Bronchial epithelial cell (primary cell): Measurements from ENCODE around the gene MLLT10. TPM values are rescaled to one million over a fixed set of nuclear protein-coding genes. Genes with fewer than 3 reads are reported as not detected.

Experiments used
- DNase-seq: peaks from one replicate; pipeline ENCODE4 v3.0.0-alpha.2; 2010; ENCODE audit warnings: low read depth
- FAIRE-seq: peaks from 2 replicates; lab custom pipeline; 2011; peaks lifted over from hg19 to GRCh38; lab: Jason Lieb, UNC
- H3K27me3 ChIP-seq: 2 replicates; pipeline ENCODE4 v1.5.1; 2011; ENCODE audit warnings: low read length; ENCODE audit not compliant: control insufficient read depth, insufficient read depth
- H3K36me3 ChIP-seq: 2 replicates; pipeline ENCODE4 v1.5.1; 2011; ENCODE audit warnings: low read length; ENCODE audit not compliant: control insufficient read depth, insufficient read depth
- H3K4me3 ChIP-seq: 2 replicates; pipeline ENCODE4 v1.5.1; 2011; ENCODE audit warnings: mild to moderate bottlenecking, low read depth, low read length, control low read depth
- CTCF ChIP-seq: IDR thresholded peaks from 2 replicates; pipeline ENCODE4 v1.5.1; 2011; ENCODE audit warnings: mild to moderate bottlenecking, moderate library complexity, low read length, control low read depth, inconsistent platforms; ENCODE audit not compliant: insufficient read depth, severe bottlenecking
- total RNA-seq: library from RNA; depleted of rRNA; stranded (reverse); fragments of >200 nt; gene quantifications from 2 replicates; pipeline ENCODE4 v1.2.1, GENCODE V29; 2014

The MLLT10 gene
- total RNA-seq, 1 donor from 2014 or later: 40.8 TPM

GRCh38 chr10:21526860-21527597, 7.0 kb upstream of the MLLT10 start:
- no peak for TF ChIP-seq CTCF
- peak overlapping the region; percentile 68 for H3K4me3 ChIP-seq
- peak; percentile 37 for DNase-seq
- no peak for FAIRE-seq
- no peaks in the 10 kb centered on the region for H3K27me3 ChIP-seq
- no peaks in the 10 kb centered on the region for H3K36me3 ChIP-seq

GRCh38 chr10:21527598-21528235, 6.3 kb upstream of the MLLT10 start:
- Histone ChIP-seq H3K36me3 (no peaks in the 10 kb centered on the region), H3K4me3 (peak overlapping the region; percentile 68), H3K27me3 (no peaks in the 10 kb centered on the region)
- no peak for TF ChIP-seq CTCF
- FAIRE-seq (no peak), DNase-seq (peak; percentile 51)

- Histone ChIP-seq H3K36me3 (no peaks in the 10 kb centered on the region), H3K4me3 (no peak overlapping the region), H3K27me3 (no peaks in the 10 kb centered on the region)
- no peak for DNase-seq
- no peak for TF ChIP-seq CTCF
- no peak for FAIRE-seq
Observed at GRCh38 chr10:21528236-21529031, 5.6 kb upstream of the MLLT10 start.

GRCh38 chr10:21529032-21529910, 4.8 kb upstream of the MLLT10 start:
- Histone ChIP-seq H3K36me3 (no peaks in the 10 kb centered on the region), H3K27me3 (no peaks in the 10 kb centered on the region), H3K4me3 (no peak overlapping the region)
- TF ChIP-seq CTCF: no peak
- DNase-seq (no peak), FAIRE-seq (no peak)

GRCh38 chr10:21530168-21530567, 3.9 kb upstream of the MLLT10 start:
- FAIRE-seq: no peak
- no peaks in the 10 kb centered on the region for H3K27me3 ChIP-seq
- no peak for TF ChIP-seq CTCF

More at GRCh38 chr10:21530168-21530567, 3.9 kb upstream of the MLLT10 start:
- Histone ChIP-seq H3K4me3 (no peak overlapping the region), H3K36me3 (no peaks in the 10 kb centered on the region)
- DNase-seq: no peak
